HepG2 (cell line): ENCODE measurements around the gene ALS2CL. TPM values are rescaled to one million over a fixed set of nuclear protein-coding genes. Genes with fewer than 3 reads are reported as not detected.

ENCODE experiments used
- ATAC-seq: fragments of 200-7000 bp; cut with Tn5 transposase; 3 replicates; pipeline ENCODE4 v1.9.1; 2020; ENCODE audit warnings: mild to moderate bottlenecking, moderate library complexity
- BruUV-seq: library from RNA; stranded (reverse); fragments of 400-500 nt; replicated peaks from 2 replicates; lab custom pipeline; 2021; lab: Mats Ljungman, UMichigan
- CTCF ChIA-PET: fragments of 300-600 bp; formaldehyde crosslinking; extraction: SDS; loops from one replicate; lab custom pipeline; 2021; ENCODE audit warnings: low total read pairs, inconsistent platforms, low intra/inter-chr PET ratio; lab: Yijun Ruan, JAX
- POLR2A ChIA-PET: fragments of 350-600 bp; sonication (Branson Sonifier 250); formaldehyde crosslinking; loops from one replicate; lab custom pipeline; 2020; ENCODE audit warnings: antibody characterized with exemption, inconsistent platforms; lab: Yijun Ruan, JAX
- DNase-seq: peaks from one replicate; pipeline ENCODE4 v3.0.0-alpha.2; 2015; ENCODE audit warnings: low spot score
- FAIRE-seq: peaks from 3 replicates; lab custom pipeline; 2011; peaks lifted over from hg19 to GRCh38; lab: Jason Lieb, UNC
- H2AFZ ChIP-seq: one replicate; pipeline ENCODE4 v1.6.1; 2011; ENCODE audit warnings: low read length, inconsistent platforms
- H3K27ac ChIP-seq: fragments of 300-600 bp; 3 replicates; pipeline ENCODE4 v1.8.0; 2011; ENCODE audit warnings: mixed run types, mild to moderate bottlenecking, mixed read lengths, low read length, inconsistent platforms; ENCODE audit not compliant: insufficient read depth; ENCODE audit errors: extremely low read length
- H3K27me3 ChIP-seq, 2 experiments: fragments of 200-600 bp in 1 of 2; 2 replicates in 1 of 2; 3 replicates in 1 of 2; pipeline versions ENCODE4 v1.6.0 to v1.8.0; 2011; ENCODE audit warnings: low read length in 2 of 2, mild to moderate bottlenecking in 2 of 2, moderate library complexity in 2 of 2, inconsistent platforms in 1 of 2; ENCODE audit not compliant: insufficient read depth in 2 of 2, control insufficient read depth in 1 of 2
- H3K36me3 ChIP-seq, 2 experiments: fragments of 200-600 bp in 1 of 2; replicated peaks in 1 of 2; 2 replicates in 1 of 2; 3 replicates in 1 of 2; pipeline versions ENCODE4 v1.5.1 to v1.8.0; 2011; ENCODE audit warnings: low read length in 2 of 2, inconsistent platforms in 1 of 2; ENCODE audit not compliant: insufficient read depth in 2 of 2, control insufficient read depth in 1 of 2
- H3K4me1 ChIP-seq: 2 replicates; pipeline ENCODE4 v1.5.1; 2012; ENCODE audit warnings: low read length, inconsistent platforms; ENCODE audit not compliant: insufficient read depth
- H3K4me2 ChIP-seq: 2 replicates; pipeline ENCODE4 v1.6.0; 2011; ENCODE audit warnings: low read depth, low read length, inconsistent platforms
- H3K4me3 ChIP-seq, 3 experiments: fragments of 200-600 bp in 1 of 3; sonication (generic), shearing (Covaris generic) in 1 of 3; replicated peaks in 1 of 3; 2 replicates each; pipeline ENCODE4 v1.5.1; 2011 to 2016; ENCODE audit warnings: low read length in 3 of 3, inconsistent platforms in 2 of 3, low read depth in 2 of 3, mild to moderate bottlenecking in 2 of 3, control low read depth in 1 of 3, mixed read lengths in 1 of 3; ENCODE audit not compliant: insufficient read depth in 1 of 3
- H3K79me2 ChIP-seq: one replicate; pipeline ENCODE4 v1.6.1; 2011; ENCODE audit warnings: low read length, inconsistent platforms; ENCODE audit not compliant: insufficient read depth
- H3K9ac ChIP-seq: 2 replicates; pipeline ENCODE4 v1.6.0; 2011; ENCODE audit warnings: mild to moderate bottlenecking, low read depth, low read length, inconsistent platforms; ENCODE audit not compliant: insufficient read depth
- H3K9me3 ChIP-seq: 2 replicates; pipeline ENCODE4 v1.5.1; 2012; ENCODE audit warnings: mild to moderate bottlenecking, low read length
- H4K20me1 ChIP-seq: 2 replicates; pipeline ENCODE4 v1.6.0; 2011; ENCODE audit warnings: inconsistent platforms, mild to moderate bottlenecking, low read length, moderate library complexity; ENCODE audit not compliant: insufficient read depth
- CENPX ChIP-seq: sonication (generic); formaldehyde crosslinking; IDR thresholded peaks from 2 replicates; pipeline ENCODE4 v1.9.0; 2021; ENCODE audit warnings: mild to moderate bottlenecking, missing genetic modification reagents, moderate library complexity
- GABPA ChIP-seq, 2 experiments: IDR thresholded peaks; 2 replicates each; pipeline ENCODE4 v1.6.1; 2011 to 2016; ENCODE audit warnings: low read depth in 2 of 2, low read length in 1 of 2, missing biosample characterization in 1 of 2, missing genetic modification characterization in 1 of 2
- HOXA9 ChIP-seq: sonication (generic); formaldehyde crosslinking; IDR thresholded peaks from 2 replicates; pipeline ENCODE4 v1.8.1; 2022; ENCODE audit warnings: missing genetic modification reagents, mild to moderate bottlenecking, moderate library complexity, borderline replicate concordance
- RARG ChIP-seq: sonication (generic); formaldehyde crosslinking; IDR thresholded peaks from 2 replicates; pipeline ENCODE4 v1.4.0; 2020; ENCODE audit warnings: low read depth, mild to moderate bottlenecking, missing genetic modification reagents
- STAG1 ChIP-seq: sonication (generic); formaldehyde crosslinking; IDR thresholded peaks from 2 replicates; pipeline ENCODE4 v1.4.0; 2020; ENCODE audit warnings: missing genetic modification reagents
- ZNF180 ChIP-seq: sonication (generic); formaldehyde crosslinking; IDR thresholded peaks from 2 replicates; pipeline ENCODE4 v1.4.0; 2020; ENCODE audit warnings: low read depth, missing genetic modification reagents, borderline replicate concordance
- WGBS: methylation state at CpG from one replicate; pipeline ENCODE4 v1.1.6; 2017; ENCODE audit warnings: low lambda C conversion rate; 5-methylcytosine and 5-hydroxymethylcytosine counted together
- in situ Hi-C: cut with HindIII; loops from 2 replicates; pipeline ENCODE4 v1.10.0; 2017; ENCODE audit warnings: low pct_unique_long_range_greater_than_20kb; ENCODE audit not compliant: extremely low pct_ligation_motif_present
- intact Hi-C: fragments of 100-400 bp; cut with micrococcal nuclease; formaldehyde crosslinking; loops from one replicate; pipeline ENCODE4 v1.10.0; 2022; ENCODE audit not compliant: unreplicated experiment
- polyA plus RNA-seq, 8 experiments: library from polyadenylated mRNA; depleted of rRNA in 3 of 8; stranded (reverse) in 7 of 8; unstranded in 1 of 8; fragments of >200 nt; fragmentation: Illumina TruSeq in 4 of 8; extraction: Trizol in 4 of 8; gene quantifications; 2 replicates each; pipeline versions ENCODE4 v1.2.1 to v1.2.3, GENCODE V29; 2011 to 2016; ENCODE audit warnings: low read depth in 4 of 8, missing spikeins in 1 of 8, mixed read lengths in 1 of 8; ENCODE audit not compliant: insufficient read depth in 1 of 8
- total RNA-seq, 5 experiments: library from RNA; depleted of rRNA; stranded (reverse); fragments of >200 nt; fragmentation: Illumina TruSeq; extraction: Trizol; gene quantifications; 2 replicates each; pipeline ENCODE4 v1.2.3, GENCODE V29; 2016; ENCODE audit warnings: low read depth in 1 of 5
- TF ChIP-seq, protein P1 (sequence below): sonication (generic); formaldehyde crosslinking; IDR thresholded peaks from 2 replicates; pipeline ENCODE4 v1.5.1; 2020; ENCODE audit warnings: mild to moderate bottlenecking, missing genetic modification reagents, moderate library complexity
- TF ChIP-seq, protein P2 (sequence below): sonication (generic); formaldehyde crosslinking; IDR thresholded peaks from 2 replicates; pipeline ENCODE4 v1.5.0; 2020; ENCODE audit warnings: missing genetic modification reagents, mild to moderate bottlenecking, borderline replicate concordance

The ALS2CL gene
- total and polyA plus RNA-seq, 2 of the 13 experiments (the other 11 are each of a cell fraction or from before 2014, with no cell fraction given): not detected

DNA sequence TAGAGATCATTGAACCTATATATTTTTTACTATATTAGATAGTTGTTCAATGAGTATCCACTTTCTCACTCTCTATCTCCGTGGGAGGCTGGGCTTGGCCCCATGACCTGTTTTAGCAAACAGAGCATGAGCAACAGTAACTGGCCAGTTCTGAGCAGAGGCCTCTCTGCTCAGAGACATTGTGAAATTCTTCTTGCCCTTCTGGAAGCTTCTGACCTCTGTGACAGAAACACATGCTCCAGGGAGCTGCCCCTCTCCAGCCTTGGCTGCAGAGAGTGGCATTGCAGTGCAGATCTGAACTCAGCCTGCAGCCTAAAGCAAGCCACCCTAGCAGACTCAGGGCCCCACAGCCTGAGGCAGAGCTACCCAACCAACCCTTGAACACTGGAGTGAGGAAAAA lies 60.7 kb downstream of the ALS2CL start (continued):
- TF ChIP-seq, protein P1, sequence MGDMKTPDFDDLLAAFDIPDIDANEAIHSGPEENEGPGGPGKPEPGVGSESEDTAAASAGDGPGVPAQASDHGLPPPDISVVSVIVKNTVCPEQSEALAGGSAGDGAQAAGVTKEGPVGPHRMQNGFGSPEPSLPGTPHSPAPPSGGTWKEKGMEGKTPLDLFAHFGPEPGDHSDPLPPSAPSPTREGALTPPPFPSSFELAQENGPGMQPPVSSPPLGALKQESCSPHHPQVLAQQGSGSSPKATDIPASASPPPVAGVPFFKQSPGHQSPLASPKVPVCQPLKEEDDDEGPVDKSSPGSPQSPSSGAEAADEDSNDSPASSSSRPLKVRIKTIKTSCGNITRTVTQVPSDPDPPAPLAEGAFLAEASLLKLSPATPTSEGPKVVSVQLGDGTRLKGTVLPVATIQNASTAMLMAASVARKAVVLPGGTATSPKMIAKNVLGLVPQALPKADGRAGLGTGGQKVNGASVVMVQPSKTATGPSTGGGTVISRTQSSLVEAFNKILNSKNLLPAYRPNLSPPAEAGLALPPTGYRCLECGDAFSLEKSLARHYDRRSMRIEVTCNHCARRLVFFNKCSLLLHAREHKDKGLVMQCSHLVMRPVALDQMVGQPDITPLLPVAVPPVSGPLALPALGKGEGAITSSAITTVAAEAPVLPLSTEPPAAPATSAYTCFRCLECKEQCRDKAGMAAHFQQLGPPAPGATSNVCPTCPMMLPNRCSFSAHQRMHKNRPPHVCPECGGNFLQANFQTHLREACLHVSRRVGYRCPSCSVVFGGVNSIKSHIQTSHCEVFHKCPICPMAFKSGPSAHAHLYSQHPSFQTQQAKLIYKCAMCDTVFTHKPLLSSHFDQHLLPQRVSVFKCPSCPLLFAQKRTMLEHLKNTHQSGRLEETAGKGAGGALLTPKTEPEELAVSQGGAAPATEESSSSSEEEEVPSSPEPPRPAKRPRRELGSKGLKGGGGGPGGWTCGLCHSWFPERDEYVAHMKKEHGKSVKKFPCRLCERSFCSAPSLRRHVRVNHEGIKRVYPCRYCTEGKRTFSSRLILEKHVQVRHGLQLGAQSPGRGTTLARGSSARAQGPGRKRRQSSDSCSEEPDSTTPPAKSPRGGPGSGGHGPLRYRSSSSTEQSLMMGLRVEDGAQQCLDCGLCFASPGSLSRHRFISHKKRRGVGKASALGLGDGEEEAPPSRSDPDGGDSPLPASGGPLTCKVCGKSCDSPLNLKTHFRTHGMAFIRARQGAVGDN (CRISPR knock-in tag): no peak
- TF ChIP-seq, protein P2, sequence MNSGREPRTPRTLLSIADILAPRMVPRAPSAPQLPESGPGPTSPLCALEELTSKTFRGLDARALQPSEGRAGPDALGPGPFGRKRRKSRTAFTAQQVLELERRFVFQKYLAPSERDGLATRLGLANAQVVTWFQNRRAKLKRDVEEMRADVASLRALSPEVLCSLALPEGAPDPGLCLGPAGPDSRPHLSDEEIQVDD: no peak
- no peak for TF ChIP-seq HOXA9 (CRISPR knock-in tag)

DNA sequence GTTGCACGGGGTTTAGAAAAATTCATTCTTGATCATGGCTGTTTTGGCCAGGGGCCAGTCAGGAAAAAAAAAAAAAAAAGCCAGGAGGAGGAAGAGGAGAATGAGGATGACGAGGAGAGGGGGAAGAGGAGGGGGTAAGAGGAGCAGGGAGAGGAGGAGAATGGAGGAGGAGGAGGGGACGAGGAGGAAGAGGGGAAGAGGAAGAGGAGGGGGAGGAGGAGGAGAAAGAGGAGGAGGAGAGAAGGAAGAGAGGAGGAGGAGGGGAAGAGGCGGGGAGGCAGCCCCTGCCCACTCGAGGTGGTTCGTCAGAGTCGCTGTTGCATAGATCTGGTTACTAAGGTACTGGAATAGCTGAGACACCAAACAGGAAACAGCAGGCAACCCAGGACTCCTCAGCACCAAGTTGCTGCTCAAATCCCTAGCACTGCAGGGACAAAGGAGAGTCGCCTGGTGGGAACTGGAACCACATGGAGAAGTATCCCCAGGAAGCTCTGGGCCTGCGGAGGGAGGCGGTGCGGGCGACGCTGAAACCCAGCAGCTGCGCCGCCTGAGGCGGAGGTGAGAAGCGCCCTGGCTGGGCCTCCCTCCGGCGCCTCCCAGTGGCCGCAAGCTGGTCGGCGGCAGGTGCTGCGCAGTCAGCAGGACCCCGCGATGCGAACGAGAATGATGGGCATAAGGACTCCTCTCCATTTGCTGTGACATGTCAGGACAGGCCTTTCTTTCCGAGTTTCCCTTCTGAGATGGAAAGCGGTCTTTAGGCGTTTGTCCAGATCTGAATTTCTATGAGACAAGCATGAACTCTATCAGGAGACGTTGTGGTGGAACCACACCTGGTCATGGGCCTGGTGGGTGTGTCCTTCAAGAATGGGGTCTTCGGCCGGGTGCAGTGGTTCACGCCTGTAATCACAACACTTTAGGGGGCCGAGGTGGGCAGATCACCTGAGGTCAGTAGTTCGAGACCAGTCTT lies 63.6 kb downstream of the ALS2CL start:
- Histone ChIP-seq H3K79me2 (no peaks in the 10 kb centered on the region), H3K4me3 (no peak overlapping the region), H3K36me3 (no peaks in the 10 kb centered on the region), H2AFZ (no peak overlapping the region), H3K27ac (no peak overlapping the region), H3K9ac (no peak overlapping the region), H4K20me1 (no peaks in the 10 kb centered on the region), H3K4me2 (no peak overlapping the region), H3K4me1 (peaks cover 7% of the 10 kb centered on the region), H3K9me3 (no peaks in the 10 kb centered on the region), H3K27me3 (no peaks in the 10 kb centered on the region; a peak in 1 of 5 replicates)
- intact Hi-C loops (no loop called here), in situ Hi-C loops (no loop called here)
- FAIRE-seq: no peak
- WGBS: 80% methylated on average over 36 of the region's 36 CpGs
- BruUV-seq: no TSS peak
- no peak for DNase-seq
- peak; percentile 57 for ATAC-seq
- ChIA-PET CTCF (interaction anchor here (1.6 kb wide), 1 partner anchor 142 kb away, joined by 9 read pairs; no protein-coding TSS in a partner anchor), POLR2A (interaction anchor here (1.1 kb wide), 1 partner anchor 71 kb away, joined by 3 read pairs; no protein-coding TSS in a partner anchor)
- TF ChIP-seq CENPX (no peak), ZNF180 (no peak), GABPA (IDR thresholded peaks at IDR 0.05; ENCODE audit: low read depth, low read length) (no peak), GABPA (CRISPR knock-in tag; IDR thresholded peaks at IDR 0.05; ENCODE audit: low read depth) (no peak), STAG1 (CRISPR knock-in tag) (peak; percentile 25; the same call in 1 of the 2 replicates), RARG (CRISPR knock-in tag) (no peak)
